Cardiac fibroblast (primary cell): ENCODE measurements around the gene UBE4A.

Experiments
- DNase-seq, 2 donors: peaks; one replicate each; pipeline versions ENCODE4 v3.0.0 to v3.0.0-alpha.2; 2010; ENCODE audit warnings: low read depth in 2 of 2
- H3K4me3 ChIP-seq, 2 donors: replicated peaks in 1 of 2; 1 replicate in 1 of 2; 2 replicates in 1 of 2; pipeline ENCODE4 v1.5.1; 2011; ENCODE audit warnings: low read depth in 2 of 2, low read length in 2 of 2, mild to moderate bottlenecking in 2 of 2, moderate library complexity in 1 of 2
- TF ChIP-seq, protein P1 (sequence below): IDR thresholded peaks from one replicate; pipeline ENCODE4 v1.5.1; 2011; ENCODE audit warnings: low read depth, mild to moderate bottlenecking, low read length, inconsistent platforms

The UBE4A gene

DNA sequence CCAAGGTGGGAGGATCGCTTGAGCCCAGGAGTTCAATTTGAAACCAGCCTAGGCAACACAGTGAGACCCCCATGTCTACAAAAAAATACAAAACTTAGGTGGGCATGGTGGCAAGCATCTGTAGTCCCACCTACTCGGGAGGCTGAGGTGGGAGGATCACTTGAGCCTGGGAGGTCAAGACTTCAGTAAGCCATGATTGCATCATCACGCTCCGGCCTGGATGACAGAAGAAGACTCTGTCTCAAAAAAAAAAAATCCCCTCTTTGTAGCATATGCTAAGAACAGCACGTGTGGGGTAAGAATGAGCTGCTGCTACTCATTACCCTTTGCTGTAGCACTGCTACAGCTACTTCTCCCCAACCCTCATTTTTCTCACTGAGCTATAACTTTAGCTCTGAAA, 14.5 kb downstream of the UBE4A start:
- H3K4me3 ChIP-seq: no peak overlapping the region
- TF ChIP-seq, protein P1, sequence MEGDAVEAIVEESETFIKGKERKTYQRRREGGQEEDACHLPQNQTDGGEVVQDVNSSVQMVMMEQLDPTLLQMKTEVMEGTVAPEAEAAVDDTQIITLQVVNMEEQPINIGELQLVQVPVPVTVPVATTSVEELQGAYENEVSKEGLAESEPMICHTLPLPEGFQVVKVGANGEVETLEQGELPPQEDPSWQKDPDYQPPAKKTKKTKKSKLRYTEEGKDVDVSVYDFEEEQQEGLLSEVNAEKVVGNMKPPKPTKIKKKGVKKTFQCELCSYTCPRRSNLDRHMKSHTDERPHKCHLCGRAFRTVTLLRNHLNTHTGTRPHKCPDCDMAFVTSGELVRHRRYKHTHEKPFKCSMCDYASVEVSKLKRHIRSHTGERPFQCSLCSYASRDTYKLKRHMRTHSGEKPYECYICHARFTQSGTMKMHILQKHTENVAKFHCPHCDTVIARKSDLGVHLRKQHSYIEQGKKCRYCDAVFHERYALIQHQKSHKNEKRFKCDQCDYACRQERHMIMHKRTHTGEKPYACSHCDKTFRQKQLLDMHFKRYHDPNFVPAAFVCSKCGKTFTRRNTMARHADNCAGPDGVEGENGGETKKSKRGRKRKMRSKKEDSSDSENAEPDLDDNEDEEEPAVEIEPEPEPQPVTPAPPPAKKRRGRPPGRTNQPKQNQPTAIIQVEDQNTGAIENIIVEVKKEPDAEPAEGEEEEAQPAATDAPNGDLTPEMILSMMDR: no peak
- no peak for DNase-seq

DNA sequence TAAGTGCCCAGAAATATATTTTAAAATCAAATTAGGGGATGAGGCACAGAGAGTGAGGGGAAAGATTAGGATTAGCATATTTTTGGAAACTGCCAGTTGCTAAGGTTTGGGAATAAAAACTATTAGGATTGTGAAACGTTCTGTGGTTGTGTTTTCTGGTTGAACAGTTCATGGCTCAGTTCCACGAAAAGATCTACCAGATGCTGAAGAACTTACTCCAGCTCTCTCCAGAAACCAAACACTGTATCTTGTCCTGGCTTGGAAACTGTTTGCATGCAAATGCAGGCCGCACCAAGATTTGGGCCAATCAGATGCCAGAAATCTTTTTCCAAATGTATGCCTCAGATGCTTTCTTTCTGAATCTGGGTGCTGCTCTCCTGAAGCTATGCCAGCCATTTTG, 15.3 kb downstream of the UBE4A start:
- TF ChIP-seq, protein P1: no peak

DNA sequence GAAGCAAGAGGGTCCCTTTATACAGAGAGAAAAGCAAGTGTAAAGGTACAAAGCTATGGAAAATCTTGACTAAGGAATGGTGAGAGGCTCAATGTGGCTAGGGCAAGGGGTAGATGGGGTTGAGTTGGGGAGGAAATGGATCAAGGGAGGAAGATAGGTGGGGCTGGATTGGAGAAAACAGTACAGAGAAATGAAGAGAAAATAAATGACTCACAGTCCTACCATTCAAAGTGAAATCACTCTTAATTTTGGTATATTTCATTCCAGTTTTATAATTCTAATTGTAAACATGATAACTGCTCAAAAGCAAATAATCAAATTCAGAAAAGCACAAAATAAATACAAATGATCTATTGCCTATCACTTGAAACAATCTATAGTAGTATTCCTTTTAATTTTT, 16.6 kb downstream of the UBE4A start:
- TF ChIP-seq, protein P1: no peak
- no peak overlapping the region for H3K4me3 ChIP-seq
- DNase-seq: no peak

More for the DNA sequence above, 15.3 kb downstream of the UBE4A start:
- DNase-seq: peak in 1 of 2 donors; percentile 2
- no peak overlapping the region for H3K4me3 ChIP-seq

DNA sequence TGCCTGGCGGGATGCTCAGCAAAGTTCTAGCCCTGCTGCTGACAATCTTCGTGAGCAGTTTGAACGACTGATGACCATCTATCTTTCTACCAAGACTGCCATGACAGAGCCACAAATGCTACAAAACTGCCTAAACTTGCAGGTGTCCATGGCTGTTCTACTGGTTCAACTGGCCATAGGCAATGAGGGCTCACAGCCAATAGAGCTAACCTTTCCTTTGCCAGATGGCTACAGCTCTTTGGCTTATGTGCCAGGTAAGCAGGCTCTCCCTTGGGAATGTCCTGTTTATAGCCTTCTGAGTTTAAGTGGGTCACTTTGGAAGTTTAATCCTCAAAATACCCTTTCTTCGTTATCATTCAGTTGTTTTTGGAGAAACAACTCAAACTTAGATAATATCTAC, 20.1 kb downstream of the UBE4A start:
- DNase-seq: no peak
- TF ChIP-seq, protein P1: no peak
- no peak overlapping the region for H3K4me3 ChIP-seq

DNA sequence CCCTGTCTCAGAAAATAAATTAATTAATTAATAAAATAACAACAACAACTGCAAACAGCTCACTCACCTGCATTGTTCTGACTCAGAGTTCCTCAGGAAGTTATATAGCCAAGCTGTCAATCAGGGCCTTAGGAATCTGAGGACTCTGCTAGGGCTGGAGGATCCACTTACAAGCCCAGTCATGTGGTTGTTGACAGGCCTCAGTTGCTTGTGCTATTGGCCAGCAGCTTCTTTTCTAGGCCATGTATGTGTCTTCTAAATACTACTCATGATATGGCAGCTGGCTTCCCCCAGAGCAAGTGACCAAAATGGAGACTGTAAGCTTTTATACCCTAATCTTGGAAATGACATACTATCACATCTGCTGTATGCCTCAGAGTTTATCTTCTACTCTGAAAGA, 21.2 kb downstream of the UBE4A start:
- no peak overlapping the region for H3K4me3 ChIP-seq
- no peak for DNase-seq
- TF ChIP-seq, protein P1: no peak

DNA sequence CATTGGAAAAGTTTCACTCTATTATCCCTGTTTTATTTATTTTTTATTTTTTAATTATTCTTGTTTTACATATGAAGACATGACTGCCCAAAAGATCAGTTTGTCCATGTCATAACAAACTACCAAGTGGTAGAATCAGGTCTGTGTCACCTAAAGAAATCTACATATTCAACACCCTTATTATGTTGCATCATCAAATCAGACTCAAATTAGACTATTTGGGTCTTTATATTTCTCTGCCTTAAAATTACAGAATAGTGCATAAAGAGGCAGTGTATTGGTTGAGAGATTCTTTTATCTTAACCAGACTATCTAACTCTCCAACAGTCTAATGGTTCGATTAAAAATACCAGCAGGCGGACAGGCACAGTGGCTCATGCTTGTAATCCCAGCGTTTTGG, 23.6 kb downstream of the UBE4A start:
- TF ChIP-seq, protein P1: no peak
- no peak for DNase-seq
- H3K4me3 ChIP-seq: no peak overlapping the region

DNA sequence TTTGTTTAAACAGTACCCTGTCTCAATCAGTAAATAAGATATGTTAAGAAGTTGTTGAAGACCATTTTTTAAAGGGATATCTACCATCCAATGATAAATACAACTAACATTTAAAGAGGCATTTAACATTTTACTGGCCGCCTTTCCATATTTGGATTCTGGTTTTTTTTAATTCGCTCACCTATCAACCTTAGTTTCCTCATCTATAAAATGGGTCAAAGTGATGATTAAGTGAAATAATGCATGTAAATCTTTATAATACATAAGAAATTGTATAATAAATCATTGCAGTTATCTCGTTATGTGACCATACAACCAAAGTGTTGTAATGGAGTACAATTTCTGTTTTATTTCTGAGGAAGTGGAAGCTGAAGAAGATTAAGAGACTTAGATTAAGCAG, 24.3 kb downstream of the UBE4A start:
- H3K4me3 ChIP-seq: no peak overlapping the region
- no peak for DNase-seq
- TF ChIP-seq, protein P1: no peak
